ENCODE results near the gene CHSY3.

CHSY3 gene

DNA sequence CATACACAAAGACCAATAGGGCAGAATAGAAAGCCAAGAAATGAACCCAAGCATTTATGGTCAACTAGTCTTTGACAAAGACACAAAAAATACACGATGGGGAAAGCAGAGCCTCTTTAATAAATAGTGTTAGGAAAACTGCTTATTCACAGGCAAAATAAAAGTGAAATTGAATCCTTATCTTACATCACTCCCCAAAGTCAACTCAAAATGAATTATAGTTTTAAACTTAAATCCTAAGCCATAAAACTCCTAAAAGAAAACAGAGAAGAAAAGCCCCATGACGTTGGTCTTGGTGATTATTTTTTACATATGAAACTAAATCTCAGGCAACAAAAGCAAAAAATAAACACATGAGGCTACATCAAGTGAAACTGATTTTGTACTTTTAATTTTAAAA, 46.8 kb downstream of the CHSY3 start:
- no peak for DNase-seq

DNA sequence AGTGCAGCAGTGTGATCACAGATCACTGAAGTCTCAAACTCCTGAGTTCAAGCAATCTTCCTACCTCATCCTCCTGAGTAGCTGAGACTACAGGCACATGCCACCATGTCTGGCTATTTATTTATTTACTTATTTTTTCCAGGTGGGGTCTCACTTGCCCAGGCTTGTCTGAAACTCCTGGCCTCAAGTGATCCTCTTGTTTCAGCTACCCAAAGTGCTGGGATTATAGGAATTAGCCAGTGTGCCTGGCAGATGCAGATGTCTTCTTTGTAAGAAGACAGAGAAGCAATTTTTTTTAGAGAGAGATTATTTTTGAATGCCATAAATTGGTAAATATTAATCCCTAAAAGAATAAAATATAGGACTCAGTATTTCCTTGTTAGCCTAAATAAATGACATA, 54.3 kb downstream of the CHSY3 start:
- DNase-seq, result no peak

DNA sequence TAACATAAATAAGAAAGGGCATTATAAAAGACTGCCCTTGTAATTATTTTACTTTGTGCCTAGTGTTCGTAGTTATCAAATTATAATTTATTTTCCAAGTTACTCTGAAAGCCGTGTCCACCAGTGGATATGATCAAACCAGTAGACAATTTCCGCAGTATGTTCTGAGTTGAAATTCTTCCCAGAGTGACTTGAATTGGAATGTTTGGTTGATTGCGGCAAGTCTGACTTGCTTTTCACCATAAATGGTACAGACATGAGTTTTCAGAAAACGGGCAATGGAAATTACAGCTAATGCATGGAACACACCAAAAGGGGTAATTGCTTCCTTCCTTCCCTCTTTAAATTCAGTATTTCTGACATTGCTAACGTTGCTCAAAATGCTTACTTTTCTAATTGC, 56.6 kb downstream of the CHSY3 start:
- no peak for DNase-seq

DNA sequence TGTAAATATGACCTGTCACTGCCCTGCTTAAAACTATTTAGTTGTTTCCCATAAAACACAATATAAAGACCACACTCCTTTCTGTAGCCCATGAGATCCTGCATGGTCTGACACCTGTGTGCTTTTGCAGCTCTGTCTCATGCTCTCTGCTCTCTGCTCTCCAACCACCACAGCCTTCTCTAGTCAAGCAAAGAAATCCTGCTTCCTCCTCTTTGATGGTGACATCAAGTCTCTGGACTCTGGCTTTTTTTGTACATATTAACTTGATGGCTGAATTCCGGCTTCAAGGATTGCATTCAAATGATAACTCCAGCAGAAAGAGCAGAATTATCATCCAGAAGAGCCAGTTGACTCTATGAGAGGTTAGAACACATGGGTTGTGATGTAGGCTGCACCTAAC, 58.2 kb downstream of the CHSY3 start:
- no peak for DNase-seq

DNA sequence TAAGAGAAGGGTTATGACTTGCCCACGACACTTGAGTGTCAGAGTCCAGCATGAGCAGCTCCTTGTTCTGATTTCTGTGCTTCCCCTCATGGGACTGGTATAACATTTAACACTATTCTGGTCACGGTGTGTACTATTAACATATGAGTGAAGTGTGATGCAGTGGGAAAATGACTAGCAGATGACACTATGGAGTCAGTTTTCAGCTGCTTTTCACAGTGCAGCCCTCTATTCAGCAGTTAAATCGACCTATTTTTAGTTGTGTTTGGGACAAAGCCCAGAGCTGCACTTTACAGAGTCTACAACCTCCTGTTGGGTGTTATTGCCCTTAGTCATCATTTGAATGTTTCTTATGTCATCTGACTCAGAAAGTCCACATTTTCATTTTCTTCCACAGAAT, 59.1 kb downstream of the CHSY3 start:
- no peak for DNase-seq

DNA sequence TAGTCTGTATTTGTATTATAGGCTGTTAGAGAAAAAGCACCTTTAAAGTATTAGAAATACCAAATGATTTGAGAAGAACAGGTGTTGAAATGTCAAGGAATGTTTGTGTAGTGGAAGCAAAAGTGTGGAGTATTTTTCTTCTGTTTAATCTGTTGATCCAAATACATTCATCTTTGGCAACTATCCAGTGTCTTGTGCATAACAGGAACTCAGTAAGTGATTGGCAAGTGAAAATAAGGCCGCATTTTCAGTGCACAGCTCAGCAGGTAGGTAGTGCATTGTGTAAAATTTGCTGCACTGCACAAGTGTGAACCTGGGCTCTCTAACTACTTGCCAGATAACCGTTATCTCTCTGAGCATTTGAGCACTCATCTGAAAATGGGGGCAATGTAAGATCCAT, 61.8 kb downstream of the CHSY3 start:
- DNase-seq, result no peak

DNA sequence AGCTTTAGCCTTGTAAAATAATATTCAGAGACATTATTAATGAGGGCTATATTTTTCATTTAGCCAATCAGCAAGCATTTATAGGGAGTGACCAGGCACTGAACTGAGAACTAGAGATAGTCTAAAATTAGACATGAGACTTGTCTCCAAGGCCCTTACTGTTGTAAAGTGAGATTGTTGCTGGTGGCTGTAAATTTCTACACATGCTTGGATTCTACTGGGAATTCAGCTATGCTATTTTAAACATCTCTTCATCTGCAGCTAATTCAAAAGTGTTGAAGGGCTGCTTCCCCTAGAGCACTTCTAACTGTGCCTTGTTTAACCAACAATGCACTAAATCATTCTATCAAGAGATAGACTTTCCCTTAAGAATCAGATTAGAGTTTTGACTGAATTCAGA, 67.4 kb downstream of the CHSY3 start:
- DNase-seq, result no peak

DNA sequence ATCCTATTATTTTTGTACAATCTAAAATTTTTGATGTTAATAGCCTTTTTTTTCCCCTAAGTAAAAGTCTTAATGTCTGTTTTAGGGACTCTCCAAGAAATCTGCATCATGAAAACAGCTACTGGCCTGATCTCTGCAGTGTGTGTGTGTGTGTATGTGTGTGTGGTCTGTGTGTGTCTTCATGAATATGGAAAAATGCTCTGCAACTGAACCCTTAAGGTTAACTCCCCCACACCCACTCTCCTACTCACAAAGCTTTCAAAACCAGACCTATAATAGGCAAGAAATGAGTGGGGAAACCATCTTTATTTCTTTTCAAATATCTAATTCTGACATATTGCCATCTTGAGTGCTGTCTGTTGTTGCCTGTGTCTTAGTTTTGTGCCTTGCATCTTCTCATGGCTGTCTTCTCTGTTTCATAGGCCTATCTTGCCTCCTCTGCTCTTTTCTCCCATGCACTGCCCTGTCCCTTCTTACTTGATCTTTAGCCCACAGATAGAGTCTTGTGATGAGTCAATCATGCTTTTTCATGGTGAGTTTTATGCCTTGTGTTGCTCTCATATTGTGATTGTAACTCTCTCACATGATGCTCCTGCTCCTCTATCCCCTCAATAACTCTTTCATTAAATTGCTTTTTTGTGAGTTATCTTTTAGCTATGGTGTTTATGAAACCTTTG, 68.3 kb downstream of the CHSY3 start:
- DNase-seq, result no peak

DNA sequence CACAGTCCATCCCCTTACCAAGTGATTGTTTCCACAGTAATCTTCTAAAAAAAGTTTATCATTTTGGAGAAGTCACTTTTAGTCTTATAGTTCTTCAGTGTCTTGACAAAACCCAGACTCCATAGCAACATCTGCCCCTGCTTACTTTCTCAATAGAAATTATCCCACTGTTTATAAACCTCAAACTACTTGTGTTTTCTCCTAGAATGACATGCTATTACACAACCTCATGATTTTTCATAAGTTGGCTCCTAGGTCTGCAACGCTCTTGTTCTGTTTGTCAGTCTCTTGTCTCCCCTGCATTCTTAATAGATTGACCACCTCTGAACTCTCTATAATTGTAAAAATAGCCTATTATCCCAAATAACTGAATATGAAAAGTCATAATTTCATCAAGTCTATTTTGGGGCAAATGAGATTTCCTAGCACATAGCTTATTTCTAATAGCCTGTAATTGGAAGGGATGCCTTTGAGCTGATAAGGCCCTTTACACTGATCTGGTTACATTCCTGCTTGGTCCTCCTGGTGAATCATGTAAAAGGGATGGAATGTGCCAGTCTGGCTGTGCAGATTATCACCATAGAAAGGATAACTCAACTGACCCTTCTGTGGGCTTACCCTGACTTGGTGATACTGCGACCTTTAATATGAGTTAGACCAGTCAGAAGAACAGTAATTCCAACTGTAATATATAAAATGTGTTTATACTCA, 69.6 kb downstream of the CHSY3 start:
- no peak for DNase-seq

DNA sequence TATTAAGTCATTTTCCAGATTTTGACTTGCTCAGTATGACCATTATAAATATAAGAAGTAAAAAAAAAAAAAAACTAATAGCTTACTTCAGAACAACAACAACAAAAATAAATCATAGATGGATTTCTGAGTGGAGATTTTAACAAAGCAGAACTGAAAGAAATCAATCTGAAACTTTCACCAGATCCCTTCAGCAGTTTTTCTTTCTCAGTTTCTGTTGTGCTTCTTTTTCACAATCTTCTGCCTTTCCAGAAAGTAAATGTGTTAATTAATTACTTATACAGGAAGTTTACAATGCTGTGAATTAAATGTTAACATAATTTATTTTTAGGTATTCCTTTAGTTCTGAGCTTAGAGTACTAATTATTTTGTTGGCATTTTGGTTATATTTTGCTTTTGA, 73.5 kb downstream of the CHSY3 start:
- DNase-seq, result no peak

DNA sequence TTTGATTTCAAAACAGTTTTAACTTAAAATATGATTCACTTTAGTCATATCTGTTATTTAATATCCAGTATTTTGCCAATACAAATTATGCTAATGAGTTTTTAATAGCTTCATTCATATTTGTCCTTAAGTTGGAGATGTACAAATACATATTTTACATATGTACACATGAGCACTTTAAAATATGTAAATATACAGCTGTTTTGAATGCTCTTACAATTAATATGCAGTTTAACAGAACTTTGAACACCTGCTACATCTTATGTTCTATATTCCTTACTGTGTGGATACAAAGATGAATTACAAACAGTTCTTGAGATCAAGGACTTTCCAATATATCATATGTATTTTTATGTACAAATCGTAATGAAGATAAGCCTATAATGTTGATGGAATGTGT, 74.0 kb downstream of the CHSY3 start:
- no peak for DNase-seq

DNA sequence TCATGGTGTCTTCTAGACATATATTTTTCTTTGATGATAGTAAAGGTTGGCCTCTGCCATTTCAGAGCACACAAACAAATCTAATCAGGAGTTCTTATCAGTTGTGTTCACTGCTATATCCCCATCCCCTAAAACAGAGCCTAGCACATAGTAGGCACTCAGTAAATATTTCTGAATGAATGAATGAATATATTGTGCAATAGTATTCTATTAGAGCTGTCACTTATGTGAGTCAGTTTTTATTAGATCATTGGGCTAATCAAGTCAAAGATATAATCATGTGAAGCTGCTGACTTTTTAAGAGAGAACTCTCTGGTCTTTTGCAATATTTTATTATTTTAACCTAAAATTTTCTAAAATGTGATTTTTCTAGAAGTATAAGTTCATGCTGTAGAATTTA, 84.2 kb downstream of the CHSY3 start:
- no peak for DNase-seq

DNA sequence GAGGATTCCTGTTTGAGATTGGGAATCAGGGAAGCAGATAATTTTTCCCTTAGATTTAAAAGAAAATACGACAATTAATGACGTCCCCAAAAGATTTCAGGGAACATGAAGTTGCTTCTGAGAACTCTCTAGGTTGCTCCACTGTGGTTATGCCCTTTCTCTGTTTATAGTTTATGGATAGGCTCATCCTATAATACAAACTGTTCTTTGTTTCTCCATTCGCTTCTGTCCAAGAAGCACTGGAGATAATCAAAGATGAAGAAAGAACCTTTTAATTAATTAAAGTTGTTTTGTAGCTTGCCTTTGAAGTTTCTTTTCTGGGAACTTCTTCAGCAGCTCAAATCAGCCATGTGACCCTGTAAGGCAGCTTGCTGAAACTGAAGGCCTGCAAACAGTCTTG, 87.5 kb downstream of the CHSY3 start:
- DNase-seq, result no peak

DNA sequence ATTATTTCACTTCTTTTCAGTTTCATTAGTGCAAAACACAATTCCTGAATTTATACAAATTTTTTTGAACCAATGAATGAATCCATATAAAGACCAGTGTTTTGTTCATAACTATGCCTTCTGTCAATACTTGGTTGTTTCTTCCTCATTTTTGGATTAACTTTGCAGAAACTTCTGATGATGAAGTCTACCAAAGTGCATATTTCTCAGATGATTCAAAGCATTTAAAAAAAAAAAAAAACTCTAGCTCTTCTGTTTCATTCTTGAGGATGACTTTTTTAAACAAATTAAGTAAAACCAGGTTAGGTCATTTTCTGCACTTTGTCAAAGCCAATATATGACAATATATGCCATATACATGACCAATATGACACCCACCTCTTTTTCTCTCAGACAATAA, 92.6 kb downstream of the CHSY3 start:
- DNase-seq, result no peak

DNA sequence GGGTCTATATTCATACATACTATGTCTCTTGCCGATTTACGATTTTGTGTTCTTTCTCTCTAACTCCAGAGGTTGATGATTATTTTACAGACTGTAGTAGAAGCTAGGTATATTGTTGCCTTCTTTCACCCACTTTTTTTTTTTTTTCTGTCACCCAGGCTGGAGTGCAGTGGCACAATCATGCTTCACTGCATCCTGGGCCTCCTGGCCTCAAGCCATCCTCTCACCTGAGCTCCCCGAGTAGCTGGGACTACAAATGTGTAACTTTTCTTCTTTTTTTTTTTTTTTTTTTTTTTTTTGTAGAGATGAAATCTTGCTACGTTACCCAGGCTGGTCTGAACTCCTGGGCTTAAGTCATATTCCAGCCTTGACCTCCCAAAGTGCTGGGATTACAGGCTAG, 96.2 kb downstream of the CHSY3 start:
- DNase-seq, result no peak

DNA sequence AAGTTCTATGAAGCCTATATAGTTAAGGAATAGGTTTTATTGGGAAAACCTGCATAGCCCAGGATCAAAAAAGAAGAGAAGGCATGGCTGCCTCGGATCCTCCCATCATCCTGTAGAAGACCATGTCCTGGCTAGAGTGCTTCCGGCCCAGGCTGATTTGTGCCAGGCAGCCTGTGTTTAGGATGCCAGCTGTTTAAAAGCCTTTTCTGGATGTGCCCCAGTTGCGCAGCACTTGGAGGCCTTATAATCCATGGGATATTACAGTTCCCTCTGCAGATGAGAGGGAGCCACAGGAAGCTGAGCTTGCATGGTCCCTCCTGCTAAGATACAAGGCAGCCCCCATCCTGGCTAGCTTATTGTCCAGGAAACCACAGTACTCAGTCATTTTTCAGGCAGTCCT, 97.9 kb downstream of the CHSY3 start:
- DNase-seq, result no peak

DNA sequence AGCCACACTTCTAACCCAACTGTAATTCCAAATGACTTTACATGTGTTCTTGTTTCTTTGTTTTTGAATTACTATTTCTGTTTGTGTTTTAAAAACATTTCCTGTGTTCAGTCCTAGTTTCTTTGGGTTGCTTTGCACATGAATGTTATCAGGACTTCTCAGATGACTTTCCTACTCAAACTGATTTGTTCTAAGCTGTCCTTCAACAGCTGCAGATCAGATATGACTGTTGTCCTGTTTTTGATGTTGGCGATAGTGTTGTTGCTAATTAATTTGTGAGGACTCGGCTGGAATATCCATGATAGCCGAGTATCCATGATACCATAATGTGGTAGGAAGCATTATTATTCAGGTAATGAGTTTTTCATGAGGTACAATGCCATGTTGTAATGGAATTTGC, 98.6 kb downstream of the CHSY3 start:
- DNase-seq, result no peak

DNA sequence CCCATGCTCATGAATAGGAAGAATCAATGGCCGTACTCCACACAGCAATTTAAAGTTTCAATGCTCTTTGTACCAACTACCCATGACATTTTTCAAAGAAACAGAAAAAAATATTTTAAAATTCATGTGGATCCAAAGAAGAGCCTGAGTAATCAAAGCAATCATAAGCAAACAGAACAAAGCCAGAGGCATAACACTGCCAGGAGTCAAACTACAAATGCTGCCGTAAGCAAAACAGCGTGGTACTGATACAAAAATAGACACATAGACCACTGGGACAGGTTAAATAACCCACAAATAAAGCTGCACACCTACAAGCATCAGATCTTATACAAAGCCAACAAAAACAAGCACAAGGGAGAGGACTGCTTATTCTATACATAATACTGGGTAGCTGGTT, 107.7 kb downstream of the CHSY3 start:
- no peak for DNase-seq

DNA sequence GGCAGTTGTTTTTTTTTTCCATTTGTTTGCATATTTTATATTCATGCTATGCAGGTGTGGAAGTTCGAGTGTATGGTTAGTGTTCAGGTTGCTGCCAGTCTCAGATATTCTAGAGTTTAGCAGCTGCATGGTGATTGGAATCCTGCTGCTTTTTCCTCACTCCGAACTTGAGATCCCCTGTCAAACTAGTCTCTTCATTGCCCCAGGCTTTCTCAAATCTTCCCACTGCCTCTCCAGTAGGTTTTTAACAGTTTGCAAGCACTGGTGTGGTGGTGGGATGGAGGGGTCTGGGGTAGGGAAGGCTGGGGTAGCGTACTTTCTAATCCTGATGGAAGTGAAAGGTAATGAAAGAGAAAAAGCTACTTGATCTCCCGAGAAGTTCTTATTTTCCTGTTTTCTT, 112.9 kb downstream of the CHSY3 start:
- no peak for DNase-seq

DNA sequence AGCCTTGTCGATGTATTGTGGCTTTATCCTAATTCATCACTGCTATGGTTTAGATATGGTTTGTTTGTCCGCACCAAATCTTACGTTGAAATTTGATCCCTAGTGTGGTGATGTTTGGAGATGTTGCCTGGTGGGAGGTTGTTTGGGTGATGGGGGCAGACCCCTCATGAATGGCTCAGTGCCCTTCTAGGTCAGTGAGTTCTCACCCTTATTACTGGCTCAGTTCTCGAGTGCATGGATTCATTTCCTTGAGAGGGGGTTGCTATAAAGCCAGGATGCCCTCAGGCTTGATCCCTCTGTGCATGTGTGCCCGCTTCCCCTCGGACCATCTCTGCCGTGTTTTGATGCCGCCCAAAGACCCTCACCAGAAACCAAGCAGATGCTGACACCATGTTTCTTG, 114.4 kb downstream of the CHSY3 start:
- DNase-seq, result no peak

DNA sequence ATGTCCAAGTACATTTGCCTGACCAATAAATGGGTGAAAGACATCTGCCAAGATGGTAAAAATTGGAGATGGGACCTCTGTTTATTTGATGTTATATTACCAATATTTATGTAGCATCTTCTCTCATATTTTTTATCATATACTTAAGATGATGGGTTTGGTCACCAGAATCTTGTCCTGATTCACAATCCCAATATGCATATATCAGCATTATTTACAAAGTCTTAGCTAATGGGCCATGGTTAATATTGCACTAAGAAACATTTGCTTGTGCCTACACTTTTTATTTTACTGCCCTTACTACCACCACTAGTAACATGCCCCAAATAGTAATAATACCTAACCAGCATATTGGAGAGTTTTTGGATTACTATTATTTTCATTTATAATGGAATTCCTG, 116.7 kb downstream of the CHSY3 start:
- DNase-seq, result no peak

DNA sequence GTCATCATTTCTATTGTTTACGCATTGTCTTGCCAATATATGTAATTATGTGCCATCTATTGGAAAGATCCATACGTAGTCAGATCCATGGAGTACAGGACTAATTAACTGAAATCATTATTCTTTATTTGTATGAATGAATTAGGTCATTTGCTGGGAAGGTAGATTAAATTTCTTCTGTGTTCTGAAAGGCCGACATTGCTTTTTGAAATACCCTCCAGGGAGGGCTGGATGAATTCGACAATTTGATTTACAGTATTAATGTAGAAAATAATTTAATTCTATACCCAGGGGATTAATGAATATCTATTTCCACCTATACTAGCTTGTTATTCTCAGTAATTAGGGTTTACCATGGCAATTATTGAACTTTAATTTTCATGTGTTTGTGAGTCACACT, 117.6 kb downstream of the CHSY3 start:
- no peak for DNase-seq

DNA sequence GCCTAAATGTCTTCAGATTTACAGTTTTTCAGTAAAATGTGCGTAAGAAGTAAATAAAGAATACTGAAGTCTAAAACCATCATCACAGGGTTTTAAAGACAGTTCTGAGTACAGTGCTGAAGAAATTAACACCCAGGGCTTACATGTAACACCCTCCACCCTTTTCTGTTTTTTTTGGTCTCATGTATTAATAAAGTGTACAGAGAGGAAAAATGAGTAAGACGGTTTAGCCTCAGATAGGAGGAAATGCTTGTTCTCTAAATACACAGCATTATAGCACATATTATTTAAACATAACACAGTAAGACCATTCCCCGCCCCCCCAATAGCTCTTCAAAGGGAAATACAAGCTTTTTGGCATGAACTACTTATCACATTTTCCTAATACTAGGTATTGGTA, 119.3 kb downstream of the CHSY3 start:
- DNase-seq, result no peak

DNA sequence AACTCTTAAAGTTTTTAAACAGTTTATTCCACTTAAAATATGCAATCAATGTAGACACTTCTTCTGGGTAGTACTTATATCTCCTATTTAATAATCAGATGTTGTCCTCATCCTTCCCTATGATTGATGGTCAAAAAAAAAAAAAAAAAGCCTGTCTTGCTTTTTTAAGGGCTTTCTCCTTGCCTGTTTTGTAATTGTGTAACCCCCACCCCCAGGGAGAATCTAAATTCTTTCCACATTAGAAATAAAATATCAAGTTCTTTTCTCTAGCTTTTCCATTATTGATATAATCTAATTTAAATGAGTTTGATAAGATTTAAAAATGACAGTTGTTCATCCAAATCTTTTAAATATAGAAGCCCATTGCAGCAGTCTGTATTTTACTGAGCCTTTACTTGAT, 119.7 kb downstream of the CHSY3 start:
- DNase-seq, result no peak

DNA sequence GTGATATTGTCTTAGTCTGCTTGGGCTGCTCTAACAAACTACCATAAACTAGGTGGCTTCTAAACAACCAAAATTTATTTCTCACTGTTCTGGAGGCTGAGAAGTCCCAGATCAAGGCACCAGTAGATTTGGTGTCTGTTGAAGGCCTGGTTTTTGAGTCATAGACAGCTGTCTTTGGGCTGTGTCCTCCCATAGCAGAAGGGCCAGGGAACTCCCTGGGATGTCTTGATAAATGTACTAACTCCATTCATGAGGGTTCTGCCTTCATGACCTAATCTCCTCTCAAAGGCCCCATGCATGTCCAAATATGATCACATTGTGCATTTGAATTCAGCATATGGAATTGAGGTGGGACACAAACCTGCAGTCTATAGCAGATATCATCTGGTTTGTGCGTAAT, 121.2 kb downstream of the CHSY3 start:
- no peak for DNase-seq
